Endothelial cell of umbilical vein (primary cell): ENCODE data around the gene EIF2B2. TPM values are rescaled to one million over a fixed set of nuclear protein-coding genes. Genes with fewer than 3 reads are reported as not detected.

Experiments
- BruUV-seq: library from RNA; stranded (reverse); fragments of 400-500 nt; replicated peaks from 2 replicates; lab custom pipeline; 2021; lab: Mats Ljungman, UMichigan
- CTCF ChIA-PET: fragments of 300-600, 350-600 bp; sonication (Branson Sonifier 250); formaldehyde crosslinking; loops from one replicate; lab custom pipeline; 2021; ENCODE audit warnings: antibody characterized with exemption, inconsistent platforms; lab: Charles Lee
- POLR2A ChIA-PET: fragments of 300-600, 350-600 bp; sonication (Branson Sonifier 250); formaldehyde crosslinking; loops from one replicate; lab custom pipeline; 2021; ENCODE audit warnings: antibody characterized with exemption, inconsistent platforms; lab: Charles Lee
- DNase-seq: peaks from one replicate; pipeline ENCODE4 v3.0.0-alpha.2; 2011; ENCODE audit warnings: low read depth, low spot score
- FAIRE-seq: peaks from 2 replicates; lab custom pipeline; 2011; peaks lifted over from hg19 to GRCh38; lab: Jason Lieb, UNC
- H2AFZ ChIP-seq: 2 replicates; pipeline ENCODE4 v1.6.0; 2012; ENCODE audit warnings: low read depth, low read length, control low read depth, inconsistent platforms
- H3K27ac ChIP-seq: 2 replicates; pipeline ENCODE4 v1.5.1; 2011; ENCODE audit warnings: low read depth, mild to moderate bottlenecking, control low read depth, low read length, moderate library complexity; ENCODE audit not compliant: insufficient read depth
- H3K27me3 ChIP-seq, 2 experiments: 2 replicates each; pipeline versions ENCODE4 v1.6.0 to v1.6.1; 2011; ENCODE audit warnings: low read length in 2 of 2, mixed read lengths in 1 of 2; ENCODE audit not compliant: control insufficient read depth in 2 of 2, insufficient read depth in 2 of 2
- H3K36me3 ChIP-seq, 2 experiments: 2 replicates in 1 of 2; 3 replicates in 1 of 2; pipeline ENCODE4 v1.5.1; 2011; ENCODE audit warnings: low read length in 2 of 2, mild to moderate bottlenecking in 1 of 2, moderate library complexity in 1 of 2; ENCODE audit not compliant: control insufficient read depth in 2 of 2, insufficient read depth in 2 of 2; ENCODE audit errors: extremely low read depth in 1 of 2
- H3K4me1 ChIP-seq: 3 replicates; pipeline ENCODE4 v1.5.1; 2011; ENCODE audit warnings: mild to moderate bottlenecking, low read length; ENCODE audit not compliant: control insufficient read depth, insufficient read depth; ENCODE audit errors: extremely low read depth
- H3K4me2 ChIP-seq: 2 replicates; pipeline ENCODE4 v1.6.1; 2011; ENCODE audit warnings: low read length, control low read depth, mixed read lengths; ENCODE audit not compliant: insufficient read depth
- H3K4me3 ChIP-seq, 3 experiments: fragments of 200-600 bp in 1 of 3; sonication (generic), shearing (Covaris generic) in 1 of 3; replicated peaks in 1 of 3; 2 replicates each; pipeline ENCODE4 v1.5.1; 2011 to 2016; ENCODE audit warnings: control low read depth in 3 of 3, low read length in 3 of 3, mild to moderate bottlenecking in 2 of 3, inconsistent platforms in 1 of 3, low read depth in 1 of 3, moderate library complexity in 1 of 3; ENCODE audit not compliant: insufficient read depth in 1 of 3
- H3K79me2 ChIP-seq: 2 replicates; pipeline ENCODE4 v1.6.0; 2012; ENCODE audit warnings: low read length, inconsistent platforms; ENCODE audit not compliant: control insufficient read depth, insufficient read depth
- H3K9ac ChIP-seq: replicated peaks from 2 replicates; pipeline ENCODE3; 2011; ENCODE audit warnings: low read length, control low read depth; ENCODE audit not compliant: insufficient read depth; ENCODE audit errors: extremely low read depth
- H3K9me1 ChIP-seq: replicated peaks from 3 replicates; pipeline ENCODE4 v1.6.0; 2011; ENCODE audit warnings: mild to moderate bottlenecking, low read length; ENCODE audit not compliant: control insufficient read depth, insufficient read depth; ENCODE audit errors: extremely low read depth
- H3K9me3 ChIP-seq: replicated peaks from 2 replicates; pipeline ENCODE4 v1.5.1; 2012; ENCODE audit warnings: low read length, inconsistent platforms; ENCODE audit not compliant: control insufficient read depth, insufficient read depth
- H4K20me1 ChIP-seq: replicated peaks from 2 replicates; pipeline ENCODE3; 2011; ENCODE audit warnings: mild to moderate bottlenecking, low read length; ENCODE audit not compliant: control insufficient read depth, insufficient read depth; ENCODE audit errors: extremely low read depth
- CTCF ChIP-seq, 2 donors: IDR thresholded peaks; 1 replicate in 1 of 2; 2 replicates in 1 of 2; pipeline ENCODE4 v1.5.1; 2011; ENCODE audit warnings: low read length in 2 of 2, mild to moderate bottlenecking in 2 of 2, moderate library complexity in 2 of 2, control low read depth in 1 of 2, inconsistent platforms in 1 of 2, low read depth in 1 of 2; ENCODE audit not compliant: insufficient read depth in 1 of 2; ENCODE audit errors: extremely low read depth in 1 of 2
- EZH2 ChIP-seq: IDR thresholded peaks from 2 replicates; pipeline ENCODE4 v1.6.1; 2012; ENCODE audit warnings: borderline replicate concordance, low read depth, mild to moderate bottlenecking, moderate library complexity, low read length, inconsistent platforms; ENCODE audit not compliant: severe bottlenecking
- FOS ChIP-seq: IDR thresholded peaks from 2 replicates; pipeline ENCODE4 v1.6.1; 2011; ENCODE audit warnings: mild to moderate bottlenecking, low read length, moderate library complexity, borderline replicate concordance; ENCODE audit not compliant: insufficient read depth
- GATA2 ChIP-seq: IDR thresholded peaks from 2 replicates; pipeline ENCODE4 v1.7.0; 2011; ENCODE audit warnings: low read depth, mild to moderate bottlenecking, moderate library complexity, mixed read lengths, low read length; ENCODE audit not compliant: insufficient read length, insufficient read depth
- JUN ChIP-seq: IDR thresholded peaks from 2 replicates; pipeline ENCODE4 v1.6.1; 2011; ENCODE audit warnings: borderline replicate concordance, low read depth; ENCODE audit not compliant: insufficient read length, insufficient read depth
- MYC ChIP-seq: IDR thresholded peaks from one replicate; pipeline ENCODE4 v1.6.1; 2011; ENCODE audit warnings: mild to moderate bottlenecking, low read depth, low read length
- POLR2A ChIP-seq: IDR thresholded peaks from 2 replicates; pipeline ENCODE4 v1.6.1; 2012; ENCODE audit warnings: low read depth, mild to moderate bottlenecking, control low read depth, low read length
- POLR2AphosphoS5 ChIP-seq: IDR thresholded peaks from 2 replicates; pipeline ENCODE4 v1.6.1; 2012; ENCODE audit warnings: low read depth, mild to moderate bottlenecking, control low read depth, low read length, moderate library complexity; ENCODE audit not compliant: insufficient read depth
- dilution Hi-C: fragments of 300-500 bp; cut with MboI; formaldehyde crosslinking; loops from one replicate; pipeline ENCODE4 v1.15.0; 2019; ENCODE audit warnings: low sequenced_read_pairs; ENCODE audit not compliant: extremely low pct_ligation_motif_present
- intact Hi-C: fragments of 100-400 bp; cut with micrococcal nuclease; formaldehyde crosslinking; loops from one replicate; pipeline ENCODE4 v1.10.0; 2022
- polyA plus RNA-seq, 4 experiments: library from polyadenylated mRNA; depleted of rRNA in 3 of 4; stranded (reverse) in 3 of 4; unstranded in 1 of 4; fragments of >200 nt; gene quantifications; 2 replicates each; pipeline versions ENCODE4 v1.2.1 to v1.2.3, GENCODE V29; 2011 to 2012; ENCODE audit warnings: missing spikeins in 1 of 4
- total RNA-seq: library from RNA; stranded (reverse); gene quantifications from 2 replicates; pipeline ENCODE4 v1.2.3, GENCODE V29; 2021
- TF ChIP-seq, protein P1 (sequence below): IDR thresholded peaks from 2 replicates; pipeline ENCODE4 v1.6.1; 2011; ENCODE audit not compliant: insufficient read depth, insufficient read length

Gene EIF2B2
- total and polyA plus RNA-seq, 2 donors (not counting 3 experiments of a cell fraction or from before 2014, with no cell fraction given): 97.0 to 143 TPM

GRCh38 chr14:75040959-75041358 is 38.2 kb downstream of the EIF2B2 start:
- H3K4me3 ChIP-seq: no peak overlapping the region
- ChIA-PET CTCF (interaction anchor here (1.2 to 2.4 kb wide), 2 partner anchors 16 to 47 kb away, joined by 3 to 7 read pairs; no protein-coding TSS in a partner anchor), POLR2A (no interaction called here)
- H3K36me3 ChIP-seq: no peaks in the 10 kb centered on the region
- dilution Hi-C loops: no loop called here
- H3K9me3 ChIP-seq: no peaks in the 10 kb centered on the region
- H3K79me2 ChIP-seq: peaks cover 5% of the 10 kb centered on the region
- no peak overlapping the region for H3K9ac ChIP-seq
- no peaks in the 10 kb centered on the region for H3K27me3 ChIP-seq
- intact Hi-C loops: no loop called here
- DNase-seq (no peak), FAIRE-seq (no peak)
- no peaks in the 10 kb centered on the region for H4K20me1 ChIP-seq
- H3K4me1 ChIP-seq: peaks cover 24% of the 10 kb centered on the region
- no peak overlapping the region for H2AFZ ChIP-seq
- H3K9me1 ChIP-seq: no peaks in the 10 kb centered on the region
- no TSS peak for BruUV-seq
- H3K27ac ChIP-seq: no peak overlapping the region
- H3K4me2 ChIP-seq: no peak overlapping the region
- no peak for TF ChIP-seq EZH2

DNA sequence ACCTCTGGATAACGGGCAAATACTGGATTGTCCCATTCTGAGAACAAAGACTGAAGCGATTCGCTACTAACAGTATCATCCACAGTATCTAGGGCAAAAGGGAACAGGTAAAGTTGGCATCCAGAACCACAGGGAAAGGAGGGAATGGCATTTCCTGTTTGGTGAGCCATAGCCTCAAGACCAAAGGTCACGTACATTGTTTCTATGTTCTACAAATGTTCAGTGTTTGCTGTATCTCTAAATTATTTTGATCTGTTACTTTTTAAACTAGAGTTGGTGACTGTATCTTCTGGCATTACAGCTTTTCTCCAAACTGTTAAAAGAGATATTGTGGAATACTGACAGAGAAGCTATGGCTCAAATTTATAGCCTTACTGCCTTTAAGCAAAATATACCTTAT is 38.9 kb downstream of the EIF2B2 start:
- Histone ChIP-seq H3K9ac (no peak overlapping the region), H3K4me3 (peak overlapping the region in 1 of 3 experiments; percentile 5), H4K20me1 (no peaks in the 10 kb centered on the region), H3K79me2 (peaks cover 5% of the 10 kb centered on the region), H3K9me3 (no peaks in the 10 kb centered on the region), H3K36me3 (no peaks in the 10 kb centered on the region), H3K4me2 (peak overlapping the region; percentile 62), H3K27me3 (no peaks in the 10 kb centered on the region), H3K9me1 (no peaks in the 10 kb centered on the region), H2AFZ (no peak overlapping the region), H3K27ac (peak overlapping the region; percentile 39), H3K4me1 (peaks cover 28% of the 10 kb centered on the region)
- CTCF ChIA-PET: interaction anchor here (0.8 to 2.4 kb wide), 5 partner anchors 17 to 262 kb away, joined by 3 to 7 read pairs (median 3); partner anchors contain the start of gene RPS6KL1
- intact Hi-C loops (no loop called here), dilution Hi-C loops (no loop called here)
- POLR2A ChIA-PET: no interaction called here
- peak; percentile 18 for DNase-seq
- TF ChIP-seq POLR2AphosphoS5: no peak
- TF ChIP-seq JUN: no peak
- no peak for TF ChIP-seq GATA2
- TF ChIP-seq EZH2: no peak
- TF ChIP-seq FOS: no peak
- no peak for TF ChIP-seq MYC
- TF ChIP-seq, protein P1, sequence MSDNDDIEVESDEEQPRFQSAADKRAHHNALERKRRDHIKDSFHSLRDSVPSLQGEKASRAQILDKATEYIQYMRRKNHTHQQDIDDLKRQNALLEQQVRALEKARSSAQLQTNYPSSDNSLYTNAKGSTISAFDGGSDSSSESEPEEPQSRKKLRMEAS: no peak
- TF ChIP-seq CTCF (IDR thresholded peaks at IDR 0.05; ENCODE audit: extremely low read depth in 1 of 2, insufficient read depth in 1 of 2, low read depth in 1 of 2, low read length in 2 of 2): no peak
- TF ChIP-seq POLR2A: no peak
- BruUV-seq: no TSS peak
- peak; percentile 89 for FAIRE-seq
